Prostate gland (tissue), 2 donors: ENCODE results near the gene NDST1. TPM values are rescaled to one million over a fixed set of nuclear protein-coding genes. Genes with fewer than 3 reads are reported as not detected.

Experiments
- DNase-seq: peaks from one replicate; pipeline ENCODE4 v3.0.0-alpha.2; 2019; ENCODE audit warnings: low spot score
- H3K27ac ChIP-seq, 2 donors: fragments of 200-600 bp; sonication (generic); 2 replicates each; pipeline ENCODE4 v1.5.1; 2017 to 2019
- H3K27me3 ChIP-seq: fragments of 200-600 bp; sonication (generic); replicated peaks from 2 replicates; pipeline ENCODE4 v1.5.1; 2019; ENCODE audit not compliant: insufficient read depth
- H3K36me3 ChIP-seq, 2 donors: fragments of 200-600 bp; sonication (generic); 1 replicate in 1 of 2; 2 replicates in 1 of 2; pipeline versions ENCODE4 v1.5.1 to v1.8.1; 2017 to 2019
- H3K4me1 ChIP-seq: fragments of 200-600 bp; sonication (generic); replicated peaks from 2 replicates; pipeline ENCODE4 v1.5.1; 2019
- H3K4me3 ChIP-seq, 2 donors: fragments of 200-600 bp; sonication (generic); 2 replicates each; pipeline ENCODE4 v1.5.1; 2017 to 2019
- H3K9me3 ChIP-seq: fragments of 200-600 bp; sonication (generic); 2 replicates; pipeline ENCODE4 v1.5.1; 2017
- POLR2A ChIP-seq: fragments of 450-650 bp; IDR thresholded peaks from one replicate; pipeline ENCODE4 v1.6.1; 2016; ENCODE audit warnings: antibody characterized with exemption, mild to moderate bottlenecking
- POLR2AphosphoS5 ChIP-seq: sonication (generic); formaldehyde crosslinking; IDR thresholded peaks from one replicate; pipeline ENCODE4 v1.6.1; 2017; ENCODE audit warnings: antibody characterized with exemption
- WGBS: methylation state at CpG from one replicate; pipeline ENCODE4 v1.1.5; 2018; 5-methylcytosine and 5-hydroxymethylcytosine counted together
- intact Hi-C: fragments of 100-400 bp; cut with DNase I; formaldehyde crosslinking; loops from one replicate; pipeline ENCODE4 v1.14.2; 2022
- total RNA-seq, 2 donors: library from RNA; depleted of rRNA; stranded (reverse); fragments of >200 nt; gene quantifications; one replicate each; pipeline ENCODE4 v1.1.0, GENCODE V29; 2016
- TF ChIP-seq, protein P1 (sequence below), 4 experiments: fragments of 200-600 bp in 2 of 4; fragments of 450-650 bp in 2 of 4; sonication (generic) in 2 of 4; IDR thresholded peaks; 1 replicate in 3 of 4; 2 replicates in 1 of 4; pipeline ENCODE4 v1.5.1; 2016 to 2019; ENCODE audit warnings: antibody characterized with exemption in 4 of 4, mild to moderate bottlenecking in 2 of 4, moderate library complexity in 2 of 4

Gene NDST1
- total RNA-seq, 2 donors from 2014 or later, result 65.8 to 175 TPM

DNA sequence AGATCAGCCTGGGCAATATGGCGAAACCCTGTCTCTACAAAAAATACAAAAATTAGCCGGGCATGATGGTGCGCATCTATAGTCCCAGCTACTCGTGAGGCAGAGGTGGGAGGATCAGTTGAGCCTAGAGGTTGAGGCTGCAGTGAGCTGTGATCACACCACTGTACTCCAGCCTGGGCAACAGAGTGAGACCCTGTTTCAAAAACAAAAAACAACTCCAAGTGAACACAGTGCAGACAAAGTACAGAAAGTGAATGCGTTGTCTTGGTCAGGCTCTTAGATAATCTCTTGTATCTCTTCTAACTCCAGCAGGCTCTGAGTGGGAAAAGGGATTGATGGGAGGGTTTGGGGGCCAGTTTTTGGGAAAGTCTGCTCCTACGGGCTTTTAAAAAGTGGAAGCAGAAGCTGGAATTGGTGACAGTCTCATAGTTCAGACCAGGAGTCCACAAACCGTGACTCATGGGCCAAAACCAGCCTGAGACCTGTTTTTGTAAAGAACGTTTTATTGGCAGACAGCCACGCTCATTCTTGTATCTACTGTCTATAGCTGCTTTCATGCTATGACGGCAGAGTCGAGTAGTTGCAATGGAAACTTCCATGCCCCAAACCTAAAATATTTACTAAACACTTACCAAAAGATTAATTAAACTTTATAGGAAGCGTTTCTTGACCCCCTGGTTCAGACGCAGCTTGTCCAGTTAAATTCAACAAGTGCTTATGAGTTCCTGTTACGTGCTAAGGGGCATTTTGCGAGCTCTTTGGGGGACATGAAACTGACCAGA, 32.9 kb downstream of the NDST1 start:
- DNase-seq, result peak; percentile 85
- 51% methylated on average over 15 of the region's 15 CpGs for WGBS
- intact Hi-C loops, result loop anchor here (5.0 kb wide), 1 partner anchor 79 kb away; no protein-coding TSS in a partner anchor

DNA sequence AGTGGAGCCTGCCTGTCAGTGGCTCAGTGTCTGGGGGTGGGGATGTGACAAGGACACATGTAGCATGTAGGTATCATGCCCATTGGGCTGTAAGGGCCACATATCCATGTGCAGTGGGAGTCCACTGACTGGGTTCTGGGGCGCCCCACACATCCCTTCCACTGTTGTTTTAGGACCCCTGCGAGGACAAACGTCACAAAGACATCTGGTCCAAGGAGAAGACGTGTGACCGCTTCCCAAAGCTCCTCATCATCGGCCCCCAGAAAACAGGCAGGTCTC, 33.4 kb downstream of the NDST1 start:
- Histone ChIP-seq H3K27ac (peak overlapping the region in 1 of 2 donors; percentile 40), H3K27me3 (no peaks in the 10 kb centered on the region), H3K9me3 (no peaks in the 10 kb centered on the region), H3K36me3 (peaks cover 7 to 19% of the 10 kb centered on the region in 2 donors), H3K4me1 (peaks cover 4% of the 10 kb centered on the region), H3K4me3 (no peak overlapping the region)
- intact Hi-C loops, result loop anchor here (5.0 kb wide), 1 partner anchor 79 kb away; no protein-coding TSS in a partner anchor
- TF ChIP-seq, protein P1, sequence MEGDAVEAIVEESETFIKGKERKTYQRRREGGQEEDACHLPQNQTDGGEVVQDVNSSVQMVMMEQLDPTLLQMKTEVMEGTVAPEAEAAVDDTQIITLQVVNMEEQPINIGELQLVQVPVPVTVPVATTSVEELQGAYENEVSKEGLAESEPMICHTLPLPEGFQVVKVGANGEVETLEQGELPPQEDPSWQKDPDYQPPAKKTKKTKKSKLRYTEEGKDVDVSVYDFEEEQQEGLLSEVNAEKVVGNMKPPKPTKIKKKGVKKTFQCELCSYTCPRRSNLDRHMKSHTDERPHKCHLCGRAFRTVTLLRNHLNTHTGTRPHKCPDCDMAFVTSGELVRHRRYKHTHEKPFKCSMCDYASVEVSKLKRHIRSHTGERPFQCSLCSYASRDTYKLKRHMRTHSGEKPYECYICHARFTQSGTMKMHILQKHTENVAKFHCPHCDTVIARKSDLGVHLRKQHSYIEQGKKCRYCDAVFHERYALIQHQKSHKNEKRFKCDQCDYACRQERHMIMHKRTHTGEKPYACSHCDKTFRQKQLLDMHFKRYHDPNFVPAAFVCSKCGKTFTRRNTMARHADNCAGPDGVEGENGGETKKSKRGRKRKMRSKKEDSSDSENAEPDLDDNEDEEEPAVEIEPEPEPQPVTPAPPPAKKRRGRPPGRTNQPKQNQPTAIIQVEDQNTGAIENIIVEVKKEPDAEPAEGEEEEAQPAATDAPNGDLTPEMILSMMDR (IDR thresholded peaks at IDR 0.05), result no peak
- no peak for TF ChIP-seq POLR2AphosphoS5
- no peak for TF ChIP-seq POLR2A
- DNase-seq, result no peak
- WGBS, result 94% methylated on average over 6 of the region's 6 CpGs

More for the DNA sequence above, 32.9 kb downstream of the NDST1 start:
- no peaks in the 10 kb centered on the region for H3K9me3 ChIP-seq
- H3K4me1 ChIP-seq, result peaks cover 4% of the 10 kb centered on the region
- H3K36me3 ChIP-seq, result peaks cover 7 to 22% of the 10 kb centered on the region in 2 donors
- H3K4me3 ChIP-seq, result no peak overlapping the region
- TF ChIP-seq, protein P1 (IDR thresholded peaks at IDR 0.05), result no peak
- no peak for TF ChIP-seq POLR2A
- TF ChIP-seq POLR2AphosphoS5, result peak; percentile 66
- peak overlapping the region in 1 of 2 donors; percentile 40 for H3K27ac ChIP-seq
- H3K27me3 ChIP-seq, result no peaks in the 10 kb centered on the region

DNA sequence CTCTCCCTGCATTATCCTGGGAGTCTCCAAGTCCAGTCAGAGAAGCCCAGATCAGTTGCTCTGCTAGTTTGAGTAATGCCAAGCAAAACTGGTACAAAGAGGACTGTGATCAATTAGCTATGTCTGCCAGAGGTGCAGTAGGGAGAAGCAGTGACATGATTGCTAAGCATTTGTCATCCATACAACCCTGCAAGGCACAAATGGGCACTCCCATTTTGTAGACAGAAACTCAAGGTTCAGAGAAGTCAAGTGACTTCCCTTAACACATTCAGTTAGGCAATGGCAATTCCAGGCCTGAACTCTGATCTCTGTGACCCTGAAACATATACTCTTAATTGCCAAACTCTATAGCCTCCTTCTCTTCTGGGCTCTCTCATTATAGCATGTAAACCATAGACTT, 34.0 kb downstream of the NDST1 start:
- no peaks in the 10 kb centered on the region for H3K27me3 ChIP-seq
- no peak overlapping the region for H3K27ac ChIP-seq
- H3K4me3 ChIP-seq, result no peak overlapping the region
- no peaks in the 10 kb centered on the region for H3K9me3 ChIP-seq
- H3K36me3 ChIP-seq, result peaks cover 7 to 19% of the 10 kb centered on the region in 2 donors
- TF ChIP-seq, protein P1 (IDR thresholded peaks at IDR 0.05), result no peak
- no peak for TF ChIP-seq POLR2AphosphoS5
- no peak for TF ChIP-seq POLR2A
- H3K4me1 ChIP-seq, result peaks cover 4% of the 10 kb centered on the region
- DNase-seq, result no peak
- intact Hi-C loops, result loop anchor here (5.0 kb wide), 1 partner anchor 80 kb away; no protein-coding TSS in a partner anchor

DNA sequence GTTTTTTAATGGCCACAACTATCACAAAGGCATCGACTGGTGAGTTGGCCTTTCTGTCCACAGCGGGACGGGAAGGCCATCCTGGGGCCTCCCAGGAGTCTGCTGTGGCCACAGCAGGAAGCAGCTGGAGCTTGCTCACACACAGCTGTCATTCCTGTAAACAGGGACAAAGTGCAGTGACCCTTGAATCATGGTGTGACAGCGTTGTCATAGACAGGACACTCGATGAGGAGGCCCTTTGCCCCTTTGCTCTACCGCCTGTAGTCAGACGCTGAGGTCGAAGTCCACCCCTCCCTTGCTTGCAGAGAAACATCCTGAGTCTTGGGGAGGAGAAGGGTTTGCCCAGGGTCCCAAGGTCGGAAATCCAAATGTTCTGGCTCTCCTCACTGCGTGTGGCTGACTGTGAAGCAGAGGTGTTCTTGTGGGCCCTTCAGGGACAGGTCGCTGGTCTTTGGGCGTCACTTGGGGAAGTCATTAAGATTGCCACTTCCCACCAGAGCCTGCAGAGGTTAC, 35.1 kb downstream of the NDST1 start:
- no peaks in the 10 kb centered on the region for H3K27me3 ChIP-seq
- peaks cover 7 to 19% of the 10 kb centered on the region in 2 donors for H3K36me3 ChIP-seq
- 75% methylated on average over 10 of the region's 12 CpGs for WGBS
- TF ChIP-seq POLR2A, result no peak
- TF ChIP-seq POLR2AphosphoS5, result no peak
- TF ChIP-seq, protein P1 (IDR thresholded peaks at IDR 0.05), result no peak
- peaks cover 4% of the 10 kb centered on the region for H3K4me1 ChIP-seq
- no peaks in the 10 kb centered on the region for H3K9me3 ChIP-seq
- H3K27ac ChIP-seq, result no peak overlapping the region
- DNase-seq, result no peak
- intact Hi-C loops, result loop anchor here (5.0 kb wide), 1 partner anchor 81 kb away; no protein-coding TSS in a partner anchor
- H3K4me3 ChIP-seq, result no peak overlapping the region
